Measurements from ENCODE around the gene GPR143.

The GPR143 gene

GRCh38 chrX:9789555-9789954 is 23.9 kb upstream of the GPR143 start:
- DNase-seq (ENCODE audit: insufficient read length, low spot score) (no peak), FAIRE-seq (no peak)
- no peak for TF ChIP-seq POU2F2 (IDR thresholded peaks at IDR 0.05; ENCODE audit: low read depth, low read length)

DNA sequence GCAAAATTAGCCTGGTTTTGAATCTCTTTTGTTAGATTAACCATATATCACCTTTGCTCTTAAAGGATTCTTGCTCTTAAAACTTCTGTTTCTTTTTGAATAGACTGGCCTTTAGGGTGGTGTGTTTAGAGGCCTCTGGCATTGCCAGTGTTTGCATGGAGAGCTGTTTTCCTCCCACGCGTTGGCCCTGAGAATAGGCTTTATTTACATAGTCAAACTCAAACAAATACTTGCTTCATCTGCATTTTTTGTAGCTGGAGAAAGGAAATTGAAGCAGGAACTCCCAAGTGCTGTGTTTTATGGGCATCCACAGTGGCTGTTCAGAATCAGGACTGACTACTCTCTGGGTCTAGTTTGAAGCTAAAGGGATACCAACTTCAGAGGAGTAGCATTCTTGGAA is 23.3 kb upstream of the GPR143 start:
- FAIRE-seq, result no peak
- no peak for DNase-seq (ENCODE audit: insufficient read length, low spot score)
- TF ChIP-seq SPI1 (IDR thresholded peaks at IDR 0.05; ENCODE audit: low read depth, low read length) (no peak), POLR2AphosphoS5 (IDR thresholded peaks at IDR 0.05; ENCODE audit: low read depth, low read length) (no peak), TAF1 (IDR thresholded peaks at IDR 0.05; ENCODE audit: low read depth, low read length) (no peak), POU2F2 (IDR thresholded peaks at IDR 0.05; ENCODE audit: low read depth, low read length) (no peak), PAX5 (IDR thresholded peaks at IDR 0.05; ENCODE audit: insufficient read depth, low read length, severe bottlenecking) (no peak), POLR2A (IDR thresholded peaks at IDR 0.05; ENCODE audit: low read depth, low read length) (no peak)

GRCh38 chrX:9786798-9787635 is 21.4 kb upstream of the GPR143 start:
- DNase-seq (ENCODE audit: insufficient read length, low spot score) (no peak), FAIRE-seq (no peak)
- TF ChIP-seq SPI1 (IDR thresholded peaks at IDR 0.05; ENCODE audit: low read depth, low read length) (no peak), POLR2AphosphoS5 (IDR thresholded peaks at IDR 0.05; ENCODE audit: low read depth, low read length) (no peak), POLR2A (IDR thresholded peaks at IDR 0.05; ENCODE audit: low read depth, low read length) (no peak), PAX5 (IDR thresholded peaks at IDR 0.05; ENCODE audit: insufficient read depth, low read length, severe bottlenecking) (no peak), TAF1 (IDR thresholded peaks at IDR 0.05; ENCODE audit: low read depth, low read length) (no peak), POU2F2 (IDR thresholded peaks at IDR 0.05; ENCODE audit: low read depth, low read length) (no peak)

DNA sequence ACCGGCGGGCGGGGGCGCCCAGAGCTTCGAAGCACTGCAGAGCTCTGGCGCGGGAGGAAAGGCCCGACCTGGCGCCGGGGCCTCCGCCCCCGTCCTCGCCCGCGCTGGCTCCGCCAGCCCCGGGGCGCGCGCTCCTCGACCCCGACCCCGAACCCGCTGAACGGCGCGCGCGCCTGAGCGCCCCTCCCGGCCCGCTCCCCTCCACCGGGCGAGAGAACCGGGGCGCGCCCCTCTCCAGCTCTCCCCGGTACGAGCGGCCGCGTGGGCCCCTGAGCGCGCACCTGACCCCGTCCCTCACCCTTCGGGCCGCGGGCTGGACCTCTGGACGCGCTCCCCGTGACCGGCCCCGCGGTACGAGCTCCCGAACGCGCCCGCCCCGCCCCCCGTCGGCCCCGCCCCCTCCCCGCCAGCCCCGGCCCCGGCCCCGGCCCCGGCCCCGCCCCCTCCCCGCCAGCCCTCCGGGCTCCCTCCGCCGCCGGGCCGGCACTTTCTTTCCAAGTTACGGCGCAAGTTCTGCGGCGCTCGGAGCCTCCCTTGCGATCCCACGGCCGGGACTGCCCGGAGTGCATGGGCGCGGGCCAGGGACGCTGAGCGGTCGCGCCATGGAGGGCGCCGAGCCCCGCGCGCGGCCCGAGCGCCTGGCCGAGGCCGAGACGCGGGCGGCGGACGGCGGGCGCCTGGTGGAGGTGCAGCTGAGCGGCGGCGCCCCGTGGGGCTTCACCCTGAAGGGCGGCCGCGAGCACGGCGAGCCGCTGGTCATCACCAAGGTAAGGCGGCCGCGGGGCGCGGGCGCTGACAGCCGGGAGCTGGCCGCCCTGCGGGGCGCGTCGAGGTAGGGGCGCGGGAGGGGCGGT is 20.5 kb upstream of the GPR143 start, which contains the start of gene SHROOM2:
Gene SHROOM2 (plus strand): TSS at position 486 of the 854 bp plus-strand sequence. CDS start 117 bp downstream, at position 603.
- TF ChIP-seq POU2F2 (IDR thresholded peaks at IDR 0.05; ENCODE audit: low read depth, low read length) (no peak), PAX5 (IDR thresholded peaks at IDR 0.05; ENCODE audit: insufficient read depth, low read length, severe bottlenecking) (no peak), TAF1 (IDR thresholded peaks at IDR 0.05; ENCODE audit: low read depth, low read length) (no peak), POLR2AphosphoS5 (IDR thresholded peaks at IDR 0.05; ENCODE audit: low read depth, low read length) (no peak), POLR2A (IDR thresholded peaks at IDR 0.05; ENCODE audit: low read depth, low read length) (no peak), SPI1 (IDR thresholded peaks at IDR 0.05; ENCODE audit: low read depth, low read length) (no peak)
- DNase-seq (ENCODE audit: insufficient read length, low spot score) (no peak), FAIRE-seq (no peak)

DNA sequence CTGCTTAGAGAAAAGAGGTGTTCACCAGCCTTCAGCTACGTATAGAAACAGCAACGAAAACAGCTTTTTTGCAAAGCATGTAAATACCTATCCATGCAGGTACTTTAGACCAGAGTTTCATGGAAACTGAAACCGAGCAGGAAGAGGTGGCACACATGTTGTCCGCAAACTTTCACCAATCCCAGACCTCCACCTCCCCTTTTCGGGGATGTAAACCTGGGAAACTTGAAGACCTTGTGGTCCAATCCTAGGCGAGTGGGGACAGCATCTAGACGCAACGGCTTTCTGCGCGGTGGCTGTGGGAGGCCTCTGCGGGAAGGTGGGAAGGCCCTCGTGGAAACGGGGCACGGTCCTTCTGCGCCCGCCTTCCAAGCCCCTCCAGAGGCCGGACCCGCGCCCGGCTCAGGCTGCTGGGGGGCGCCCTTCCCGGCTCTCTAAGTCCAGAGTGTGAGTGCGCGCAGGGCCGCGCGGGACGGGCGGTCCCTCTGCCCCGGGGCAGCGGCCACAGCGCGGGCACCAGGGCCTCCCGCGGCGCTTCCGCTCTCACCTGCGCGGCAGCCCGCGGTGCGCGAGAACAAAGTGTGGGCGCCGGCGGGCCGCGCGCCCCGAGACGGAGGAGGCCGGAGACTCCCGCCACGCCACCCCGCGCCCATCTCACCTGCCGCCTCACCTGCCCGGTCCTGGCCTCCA is 19.8 kb upstream of the GPR143 start:
- FAIRE-seq, result no peak
- DNase-seq (ENCODE audit: insufficient read length, low spot score), result no peak
- TF ChIP-seq POLR2AphosphoS5 (IDR thresholded peaks at IDR 0.05; ENCODE audit: low read depth, low read length), result no peak
- no peak for TF ChIP-seq SPI1 (IDR thresholded peaks at IDR 0.05; ENCODE audit: low read depth, low read length)
- TF ChIP-seq TAF1 (IDR thresholded peaks at IDR 0.05; ENCODE audit: low read depth, low read length), result no peak
- TF ChIP-seq PAX5 (IDR thresholded peaks at IDR 0.05; ENCODE audit: insufficient read depth, low read length, severe bottlenecking), result no peak
- TF ChIP-seq POU2F2 (IDR thresholded peaks at IDR 0.05; ENCODE audit: low read depth, low read length), result no peak
- TF ChIP-seq POLR2A (IDR thresholded peaks at IDR 0.05; ENCODE audit: low read depth, low read length), result no peak

DNA sequence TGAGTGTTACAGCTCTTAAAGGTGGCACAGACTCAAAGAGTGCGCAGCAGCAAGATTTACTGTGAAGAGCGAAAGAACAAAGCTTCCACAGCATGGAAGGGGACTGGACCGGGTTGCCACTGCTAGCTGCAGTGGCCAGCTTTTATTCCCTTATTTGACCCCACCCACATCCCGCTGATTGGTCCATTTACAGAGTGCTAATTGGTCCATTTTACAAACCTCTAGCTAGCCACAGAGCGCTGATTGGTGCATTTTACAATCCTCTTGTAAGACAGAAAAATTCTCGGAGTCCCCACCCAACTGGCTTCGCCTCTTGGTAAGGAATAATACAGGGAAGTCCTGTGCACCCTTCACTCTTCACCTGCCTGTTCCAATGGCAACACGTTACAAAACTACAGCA is 18.7 kb upstream of the GPR143 start:
- TF ChIP-seq SPI1 (IDR thresholded peaks at IDR 0.05; ENCODE audit: low read depth, low read length) (no peak), TAF1 (IDR thresholded peaks at IDR 0.05; ENCODE audit: low read depth, low read length) (no peak), PAX5 (IDR thresholded peaks at IDR 0.05; ENCODE audit: insufficient read depth, low read length, severe bottlenecking) (no peak), POLR2A (IDR thresholded peaks at IDR 0.05; ENCODE audit: low read depth, low read length) (no peak), POU2F2 (IDR thresholded peaks at IDR 0.05; ENCODE audit: low read depth, low read length) (no peak), POLR2AphosphoS5 (IDR thresholded peaks at IDR 0.05; ENCODE audit: low read depth, low read length) (no peak)
- DNase-seq (ENCODE audit: insufficient read length, low spot score) (no peak), FAIRE-seq (no peak)

- DNase-seq (ENCODE audit: insufficient read length, low spot score) (no peak), FAIRE-seq (no peak)
- TF ChIP-seq POU2F2 (IDR thresholded peaks at IDR 0.05; ENCODE audit: low read depth, low read length) (no peak), SPI1 (IDR thresholded peaks at IDR 0.05; ENCODE audit: low read depth, low read length) (no peak), POLR2AphosphoS5 (IDR thresholded peaks at IDR 0.05; ENCODE audit: low read depth, low read length) (no peak), TAF1 (IDR thresholded peaks at IDR 0.05; ENCODE audit: low read depth, low read length) (no peak), PAX5 (IDR thresholded peaks at IDR 0.05; ENCODE audit: insufficient read depth, low read length, severe bottlenecking) (no peak), POLR2A (IDR thresholded peaks at IDR 0.05; ENCODE audit: low read depth, low read length) (no peak)
These were observed 16.3 kb upstream of the GPR143 start for GRCh38 chrX:9781941-9782340.

GRCh38 chrX:9775930-9776329 is 10.3 kb upstream of the GPR143 start:
- peak; percentile 20 for FAIRE-seq
- no peak for TF ChIP-seq TAF1 (IDR thresholded peaks at IDR 0.05; ENCODE audit: low read depth, low read length)
- no peak for TF ChIP-seq SPI1 (IDR thresholded peaks at IDR 0.05; ENCODE audit: low read depth, low read length)
- TF ChIP-seq POLR2AphosphoS5 (IDR thresholded peaks at IDR 0.05; ENCODE audit: low read depth, low read length), result no peak
- no peak for TF ChIP-seq POLR2A (IDR thresholded peaks at IDR 0.05; ENCODE audit: low read depth, low read length)
- no peak for TF ChIP-seq PAX5 (IDR thresholded peaks at IDR 0.05; ENCODE audit: insufficient read depth, low read length, severe bottlenecking)
- TF ChIP-seq POU2F2 (IDR thresholded peaks at IDR 0.05; ENCODE audit: low read depth, low read length), result no peak
- no peak for DNase-seq (ENCODE audit: insufficient read length, low spot score)

DNA sequence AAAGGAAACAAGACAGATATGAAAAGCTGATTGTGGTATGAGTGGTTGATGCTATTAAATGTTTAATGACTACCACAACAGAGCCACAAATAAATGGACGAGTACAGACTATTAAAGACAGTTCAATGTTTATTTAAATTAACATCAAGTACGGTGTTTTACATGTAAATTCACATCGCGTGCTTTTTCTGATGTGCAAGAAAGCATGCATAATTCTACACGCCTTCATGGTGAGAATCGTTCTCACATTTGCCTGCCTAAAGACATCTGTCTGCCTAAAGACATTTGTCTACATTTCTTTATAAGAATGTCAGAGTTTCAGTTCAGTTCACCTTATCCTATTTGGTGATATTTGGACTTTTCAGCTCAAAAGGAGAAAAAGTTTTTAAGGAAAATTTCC is 7.3 kb upstream of the GPR143 start:
- DNase-seq (ENCODE audit: insufficient read length, low spot score) (no peak), FAIRE-seq (no peak)
- TF ChIP-seq POLR2AphosphoS5 (IDR thresholded peaks at IDR 0.05; ENCODE audit: low read depth, low read length) (no peak), POLR2A (IDR thresholded peaks at IDR 0.05; ENCODE audit: low read depth, low read length) (no peak), POU2F2 (IDR thresholded peaks at IDR 0.05; ENCODE audit: low read depth, low read length) (no peak), PAX5 (IDR thresholded peaks at IDR 0.05; ENCODE audit: insufficient read depth, low read length, severe bottlenecking) (no peak), SPI1 (IDR thresholded peaks at IDR 0.05; ENCODE audit: low read depth, low read length) (no peak), TAF1 (IDR thresholded peaks at IDR 0.05; ENCODE audit: low read depth, low read length) (no peak)
